Measurements from ENCODE around the gene BRMS1L. TPM values are rescaled to one million over a fixed set of nuclear protein-coding genes. Genes with fewer than 3 reads are reported as not detected.

Gene BRMS1L
- polyA plus RNA-seq, 4 donors: 17.3 to 22.4 (median 17.9) TPM

- no peak for DNase-seq (ENCODE audit: low read depth in 4 of 4, low spot score in 2 of 4)
Observed at GRCh38 chr14:35858521-35859209, 32.5 kb downstream of the BRMS1L start.

DNA sequence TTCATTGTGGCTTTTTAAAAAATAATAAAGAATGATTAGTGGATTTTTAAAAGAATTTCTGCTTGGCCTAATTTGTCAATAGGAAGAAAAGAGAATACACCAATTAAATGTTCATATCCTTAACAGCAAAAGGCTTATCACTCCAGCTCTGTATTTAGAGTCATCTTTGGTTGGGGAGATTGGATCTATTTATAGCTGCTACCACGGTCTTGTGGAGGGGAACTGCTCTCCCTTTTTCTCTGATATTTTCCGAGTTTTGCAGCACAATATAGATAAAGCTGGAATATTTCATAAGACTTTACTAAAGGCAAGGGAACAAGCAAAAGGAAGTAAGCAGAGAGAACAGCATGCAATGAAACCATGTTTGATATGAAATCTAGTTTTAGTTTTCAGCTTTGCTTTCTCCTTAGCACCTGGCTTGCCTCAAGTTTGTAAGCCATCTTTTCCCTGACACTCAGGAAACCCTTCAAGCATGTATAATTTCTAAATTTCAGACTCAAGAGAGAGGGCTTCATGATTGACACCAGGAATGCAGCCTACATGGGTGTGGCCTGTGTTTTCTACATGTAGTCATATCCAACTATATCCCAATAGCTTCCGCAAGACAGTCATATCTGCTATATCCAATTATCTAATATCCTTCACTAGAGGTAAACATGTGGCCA is 35.2 kb downstream of the BRMS1L start:
- DNase-seq (ENCODE audit: low read depth in 4 of 4, low spot score in 2 of 4): no peak

DNA sequence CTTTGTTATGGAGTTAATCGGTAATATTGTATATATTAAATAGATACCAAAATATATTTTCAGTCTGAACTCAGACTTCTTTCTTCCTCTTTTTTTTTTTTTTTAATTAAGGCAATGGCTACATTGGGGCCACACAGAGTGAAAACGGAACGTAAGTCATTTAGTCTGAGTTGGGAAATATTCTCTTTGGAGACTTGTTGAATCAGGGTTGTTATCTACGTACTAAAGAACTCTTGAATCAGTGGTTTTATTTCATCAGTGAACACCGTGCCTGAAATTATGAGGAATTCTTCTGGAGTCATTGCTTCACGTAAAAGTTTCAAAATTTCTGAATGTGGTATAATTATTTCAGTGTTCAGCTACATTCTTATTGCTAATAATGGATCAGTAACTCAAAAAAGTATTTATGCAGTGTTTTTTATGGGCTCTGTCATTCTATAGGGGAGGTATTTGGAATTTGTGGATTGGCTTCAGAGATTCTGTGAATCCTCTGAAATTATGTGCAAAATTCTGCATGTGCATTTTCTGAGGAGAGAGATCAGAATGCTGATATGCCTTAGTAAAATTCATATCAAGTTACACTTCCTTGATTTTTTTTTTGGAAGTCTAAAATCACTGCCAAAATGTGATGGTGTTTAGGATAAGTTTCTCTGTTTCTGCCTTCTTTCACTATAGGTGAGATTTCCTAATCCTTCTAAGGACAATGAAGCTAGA is 39.6 kb downstream of the BRMS1L start:
- DNase-seq (ENCODE audit: low read depth in 4 of 4, low spot score in 2 of 4): no peak

- no peak for DNase-seq (ENCODE audit: low read depth in 4 of 4, low spot score in 2 of 4)
Observed at GRCh38 chr14:35866595-35867279, 40.6 kb downstream of the BRMS1L start.

DNA sequence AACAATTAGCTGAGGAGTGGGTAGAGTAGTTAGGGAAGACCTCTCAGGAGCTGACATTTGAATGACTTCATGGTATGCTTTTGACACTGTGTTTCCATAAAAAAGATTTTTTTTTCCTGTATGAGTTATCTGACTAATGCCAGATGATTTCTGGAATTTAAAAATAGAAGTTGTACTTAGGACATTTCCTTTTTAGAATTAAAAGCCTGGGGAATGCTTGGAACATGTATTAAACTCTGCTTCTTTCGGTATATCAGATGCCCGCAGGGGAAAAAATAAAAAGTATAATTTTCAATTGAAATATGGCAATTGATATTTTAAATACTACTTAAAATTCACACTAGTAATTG is 41.1 kb downstream of the BRMS1L start:
- no peak for DNase-seq (ENCODE audit: low read depth in 4 of 4, low spot score in 2 of 4)

DNA sequence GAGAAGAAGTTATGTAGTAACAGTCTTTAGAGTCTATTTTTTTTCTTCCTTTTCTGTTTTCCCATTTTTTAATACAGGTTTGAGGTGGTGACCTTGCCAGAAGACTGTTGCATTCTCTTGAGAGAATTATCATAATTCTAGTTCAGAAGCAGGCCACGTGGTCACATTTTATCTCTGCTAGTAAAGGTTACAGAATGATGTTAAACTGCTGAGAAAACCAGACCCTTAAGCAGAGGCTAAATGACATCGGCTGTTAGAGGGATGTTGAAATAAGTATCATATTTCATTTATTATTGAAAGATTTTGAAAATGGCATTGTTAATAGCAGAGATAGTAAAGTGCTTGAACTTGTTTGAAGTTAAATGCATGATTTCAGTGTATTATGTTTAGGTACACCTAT is 49.2 kb downstream of the BRMS1L start:
- DNase-seq (ENCODE audit: low read depth in 4 of 4, low spot score in 2 of 4): no peak

DNA sequence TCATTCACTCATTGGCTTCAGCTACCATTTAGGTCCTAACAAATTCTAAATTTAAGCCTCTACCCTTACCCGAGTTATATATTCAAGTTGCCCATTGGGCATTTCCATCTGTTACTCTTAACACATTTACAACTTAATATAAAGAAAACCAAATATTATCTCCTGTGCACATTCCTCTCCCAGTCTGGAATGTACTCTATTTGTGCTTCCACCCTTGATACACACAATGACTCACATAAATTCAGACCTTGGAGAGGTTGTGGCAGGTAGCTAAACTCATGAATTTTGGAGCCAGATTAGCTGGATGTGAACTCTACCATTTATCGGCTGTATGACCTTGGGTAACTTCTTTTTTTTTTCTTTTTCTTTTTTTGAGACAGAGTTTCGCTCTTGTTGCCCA is 51.1 kb downstream of the BRMS1L start:
- DNase-seq (ENCODE audit: low read depth in 4 of 4, low spot score in 2 of 4): no peak

DNA sequence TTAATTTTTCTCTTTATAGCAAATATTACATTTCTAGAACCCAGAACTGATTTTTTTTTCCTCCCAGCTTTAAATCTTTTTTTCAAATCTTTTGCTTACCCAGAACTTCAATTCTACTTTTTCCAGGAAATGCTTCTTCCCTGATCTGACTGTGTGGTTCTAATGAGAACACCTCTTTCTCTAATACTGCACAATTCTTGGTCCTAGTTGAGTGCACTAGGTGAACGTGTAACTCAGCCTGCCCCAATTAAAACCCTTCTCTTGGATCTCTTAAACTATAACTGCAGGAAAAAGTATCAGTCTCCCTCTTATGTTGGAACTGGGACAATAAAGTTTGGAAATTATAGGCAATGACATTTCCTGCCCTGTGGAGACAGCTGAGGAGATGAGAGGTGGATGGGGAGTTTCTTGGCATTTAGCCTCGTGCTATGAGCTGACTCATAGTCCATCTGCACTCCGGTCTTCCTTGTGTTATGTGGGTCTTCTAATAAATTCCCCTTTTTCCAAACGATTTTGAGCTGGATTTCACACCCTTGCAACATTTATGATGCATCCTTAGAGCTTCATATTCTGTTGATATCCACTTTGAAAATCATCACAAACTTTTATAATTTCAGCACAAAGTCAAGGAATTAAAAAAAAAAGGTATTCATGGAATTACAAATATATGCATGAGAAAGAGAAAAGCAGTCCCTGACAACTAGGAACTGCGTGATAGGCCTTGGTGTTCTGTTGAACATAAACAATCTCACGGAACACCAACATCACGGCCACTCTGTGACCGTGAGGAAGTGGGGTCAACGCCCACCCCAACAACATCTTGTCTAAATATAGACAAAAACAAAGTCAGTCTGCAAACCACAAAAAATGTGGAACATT is 52.4 kb downstream of the BRMS1L start:
- DNase-seq (ENCODE audit: low read depth in 4 of 4, low spot score in 2 of 4): no peak

- DNase-seq (ENCODE audit: low read depth in 4 of 4, low spot score in 2 of 4): no peak
Observed at GRCh38 chr14:35879151-35879648, 53.1 kb downstream of the BRMS1L start.

GRCh38 chr14:35879654-35880249 is 53.6 kb downstream of the BRMS1L start:
- no peak for DNase-seq (ENCODE audit: low read depth in 4 of 4, low spot score in 2 of 4)

GRCh38 chr14:35881280-35881679 is 55.1 kb downstream of the BRMS1L start:
- no peak for DNase-seq (ENCODE audit: low read depth in 4 of 4, low spot score in 2 of 4)

GRCh38 chr14:35883677-35884293 is 57.6 kb downstream of the BRMS1L start:
- DNase-seq (ENCODE audit: low read depth in 4 of 4, low spot score in 2 of 4): peak in 1 of 4 donors; percentile 12

DNA sequence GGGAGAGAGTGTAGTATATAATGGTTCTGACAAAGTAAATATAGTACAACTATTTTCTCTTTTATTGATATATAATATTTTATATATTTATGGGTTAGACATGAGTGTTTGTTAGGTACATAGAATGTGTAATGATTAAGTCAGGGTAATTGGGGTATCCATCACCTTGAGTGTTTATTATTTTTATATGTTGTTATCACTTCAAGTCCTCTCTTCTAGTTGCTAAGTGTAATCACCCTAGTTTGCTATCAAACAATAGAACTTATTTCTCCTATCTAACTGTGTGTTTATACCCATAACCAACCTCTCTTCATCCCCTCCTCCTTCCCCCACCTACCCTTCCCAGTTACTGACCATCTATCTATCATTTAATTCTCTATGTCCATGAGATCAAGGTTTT is 64.2 kb downstream of the BRMS1L start:
- no peak for DNase-seq (ENCODE audit: low read depth in 4 of 4, low spot score in 2 of 4)

DNA sequence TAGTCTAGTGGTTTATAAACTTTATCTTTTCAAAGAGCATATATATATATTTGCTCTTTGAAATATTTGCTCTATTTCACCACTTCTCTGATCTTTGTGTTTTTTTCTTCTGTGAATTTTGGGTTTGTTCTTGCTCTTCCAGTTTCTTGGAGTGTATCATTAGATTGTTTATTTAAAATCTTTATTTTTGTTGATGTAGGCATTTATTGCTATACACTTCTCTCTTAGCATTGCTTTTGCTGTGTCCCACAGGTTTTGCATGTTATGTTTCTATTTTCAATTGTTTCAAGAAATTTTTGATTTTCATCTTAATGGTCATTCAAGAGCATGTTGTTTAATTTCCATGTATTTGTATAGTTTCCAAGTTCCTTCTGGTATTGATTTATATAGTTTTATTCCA is 69.1 kb downstream of the BRMS1L start:
- no peak for DNase-seq (ENCODE audit: low read depth in 4 of 4, low spot score in 2 of 4)

DNA sequence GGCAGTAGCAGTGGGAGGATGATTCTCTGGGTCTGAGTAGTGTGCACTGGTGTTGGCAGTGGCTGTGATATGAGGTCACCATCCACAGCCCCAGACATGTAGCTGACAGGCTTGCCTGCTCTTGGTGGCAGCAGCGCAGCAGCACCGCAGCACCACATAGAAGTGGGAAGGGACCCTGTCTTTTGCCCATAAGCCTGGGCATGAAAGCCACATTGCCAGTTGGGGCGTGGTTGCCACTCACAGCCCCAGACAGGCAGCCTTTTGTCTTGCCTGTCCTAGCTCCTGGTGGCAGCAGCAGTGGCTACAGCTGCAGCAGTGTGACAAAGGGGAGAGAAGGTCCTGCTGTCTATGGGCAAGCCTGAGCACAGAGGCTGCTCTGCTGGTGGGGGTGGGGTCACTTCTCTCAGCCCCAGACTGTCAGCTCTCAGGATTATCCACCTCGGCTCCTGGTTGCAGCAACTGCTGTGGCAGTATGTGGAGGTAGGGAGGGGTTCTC is 71.5 kb downstream of the BRMS1L start:
- no peak for DNase-seq (ENCODE audit: low read depth in 4 of 4, low spot score in 2 of 4)

DNA sequence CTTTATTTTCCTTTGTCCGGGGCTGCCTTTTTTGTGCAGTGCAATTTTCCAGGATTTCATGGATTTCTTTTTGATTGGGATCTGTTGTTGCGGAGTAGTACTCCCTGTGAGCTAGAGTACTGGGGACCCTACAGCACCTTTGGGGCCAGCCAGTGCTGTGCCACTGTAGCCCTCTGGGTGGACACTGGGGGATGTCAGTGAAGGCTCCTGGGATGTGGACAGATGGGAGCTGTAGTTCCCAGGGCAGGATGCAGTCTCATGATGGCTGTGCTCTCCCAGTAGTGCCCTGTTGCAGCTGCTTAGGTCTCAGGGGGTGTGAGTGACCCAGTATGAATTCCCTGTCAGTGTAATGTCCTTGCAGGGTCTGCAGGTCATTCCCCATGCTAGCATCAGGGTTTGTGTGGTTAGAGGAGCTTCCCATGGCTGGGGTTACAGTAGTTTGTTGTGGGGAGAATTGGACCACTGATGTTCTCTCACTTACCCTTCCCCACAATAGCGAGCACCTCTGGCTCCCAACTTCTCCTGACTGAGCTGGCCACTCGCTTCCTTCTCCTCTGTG is 72.2 kb downstream of the BRMS1L start:
- DNase-seq (ENCODE audit: low read depth in 4 of 4, low spot score in 2 of 4): no peak

GRCh38 chr14:35900741-35901140 is 74.6 kb downstream of the BRMS1L start:
- no peak for DNase-seq (ENCODE audit: low read depth in 4 of 4, low spot score in 2 of 4)

DNA sequence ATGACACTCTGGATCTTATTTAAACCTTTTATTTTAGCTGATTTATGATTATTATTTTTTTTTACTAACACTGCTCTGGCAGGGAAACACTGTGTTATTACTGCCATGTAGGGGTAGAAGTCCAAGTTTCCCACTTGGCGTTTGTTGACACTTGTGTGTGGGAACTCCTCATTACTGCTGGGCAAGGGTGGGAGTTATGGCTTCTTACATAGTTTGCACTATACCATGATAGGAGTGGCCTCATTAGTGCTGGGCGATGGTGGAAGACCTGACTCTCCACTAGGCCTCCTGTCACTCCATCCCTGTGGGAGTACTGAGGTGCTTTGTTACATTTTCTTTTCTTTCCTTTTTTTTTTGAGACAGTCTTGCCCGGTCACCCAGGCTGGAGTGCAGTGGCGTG is 83.5 kb downstream of the BRMS1L start:
- no peak for DNase-seq (ENCODE audit: low read depth in 4 of 4, low spot score in 2 of 4)

DNA sequence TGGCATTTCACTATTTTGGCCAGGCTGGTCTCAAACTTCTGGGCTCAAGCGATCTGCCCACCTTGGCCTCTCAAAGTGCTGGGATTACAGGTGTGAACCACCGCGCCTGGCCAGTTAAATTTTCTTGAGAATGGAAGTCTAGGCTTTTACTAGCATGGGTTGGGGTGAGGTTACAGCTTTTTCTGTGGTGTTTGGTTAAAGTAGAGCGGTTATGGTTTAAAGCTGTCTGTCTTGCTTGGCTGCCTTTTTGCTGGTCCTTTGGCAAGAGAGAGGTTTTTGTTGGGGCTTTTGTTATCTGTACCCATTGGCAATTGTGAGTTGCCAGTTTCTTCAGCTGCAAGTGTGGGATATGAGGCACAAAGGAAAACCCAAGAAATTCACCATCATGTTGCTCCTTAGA is 84.1 kb downstream of the BRMS1L start:
- no peak for DNase-seq (ENCODE audit: low read depth in 4 of 4, low spot score in 2 of 4)
